Putamen (tissue), 1 donor: ENCODE data around the gene ATP7B.
"Not testable (repeated sequence)": the region's sequence is repeated elsewhere in the genome, so short reads cannot be mapped to it uniquely, and the experiment has no call there.

ENCODE experiments used
- DNase-seq: peaks from one replicate; pipeline ENCODE4 v3.0.0-alpha.2; 2016; ENCODE audit warnings: low spot score

Gene ATP7B

DNA sequence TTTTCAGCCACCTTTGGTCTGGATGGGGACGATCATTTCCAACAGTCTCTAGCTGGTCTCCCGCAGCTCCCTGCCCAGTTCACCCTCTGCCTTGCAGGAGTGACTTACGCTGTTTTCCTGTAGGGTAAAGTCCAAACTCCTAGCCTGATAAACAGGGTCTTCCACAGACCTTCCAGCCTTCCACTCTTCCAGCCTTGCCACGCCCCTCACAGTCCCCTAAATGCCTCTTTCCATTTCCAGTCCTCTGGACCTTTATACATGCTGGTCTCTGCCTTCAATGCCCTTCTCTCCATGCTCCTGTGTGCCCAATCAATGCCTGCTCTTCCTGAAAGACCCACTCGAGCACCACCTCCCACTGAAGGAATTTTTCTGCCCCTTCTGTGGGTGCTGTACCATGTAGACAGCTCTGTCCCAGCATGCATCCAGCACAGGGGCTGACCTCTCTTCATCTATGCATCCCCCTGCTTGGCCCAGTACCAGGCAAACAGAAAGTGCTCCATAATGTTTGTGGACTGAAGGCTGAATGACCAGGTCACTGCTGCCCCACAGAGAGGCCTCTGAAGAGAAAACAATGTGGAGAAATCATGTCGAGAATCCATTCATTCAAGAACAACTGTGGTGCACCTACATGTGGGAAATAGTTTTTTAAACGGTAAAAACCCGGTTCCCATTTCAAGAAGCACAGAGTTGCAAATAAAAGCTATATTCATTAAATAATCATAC is 4.6 kb downstream of the ATP7B start:
- DNase-seq = no peak

DNA sequence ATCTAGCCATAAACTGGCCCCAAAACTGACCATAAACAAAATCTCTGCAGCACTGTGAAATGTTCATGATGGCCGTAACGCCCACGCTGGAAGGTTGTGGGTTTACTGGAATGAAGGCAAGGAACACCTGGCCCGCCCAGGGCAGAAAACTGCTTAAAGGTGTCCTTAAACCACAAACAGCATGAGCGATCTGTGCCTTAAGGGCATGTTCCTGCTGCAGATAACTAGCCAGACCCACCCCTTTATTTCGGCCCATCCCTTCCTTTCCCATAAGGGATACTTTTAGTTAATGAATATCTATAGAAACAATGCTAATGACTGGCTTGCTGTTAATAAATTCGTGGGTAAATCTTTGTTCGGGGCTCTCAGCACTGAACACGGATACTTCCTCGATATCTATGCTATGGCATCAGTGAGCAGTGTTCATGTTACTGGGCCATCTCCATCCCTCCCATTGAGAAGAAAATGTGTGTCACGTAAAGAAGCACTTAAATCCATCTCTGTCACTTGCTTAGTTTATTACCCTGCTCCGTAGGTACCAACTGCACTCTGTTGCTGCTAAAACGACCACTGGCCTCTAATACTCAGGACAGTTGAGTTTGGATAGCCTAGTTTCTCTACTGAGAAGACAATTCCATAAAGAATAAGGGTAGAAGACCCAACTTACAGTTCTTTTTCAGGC is 5.3 kb downstream of the ATP7B start:
- DNase-seq = no peak

GRCh38 chr13:52004511-52005170 is 6.6 kb downstream of the ATP7B start:
- DNase-seq = no peak

DNA sequence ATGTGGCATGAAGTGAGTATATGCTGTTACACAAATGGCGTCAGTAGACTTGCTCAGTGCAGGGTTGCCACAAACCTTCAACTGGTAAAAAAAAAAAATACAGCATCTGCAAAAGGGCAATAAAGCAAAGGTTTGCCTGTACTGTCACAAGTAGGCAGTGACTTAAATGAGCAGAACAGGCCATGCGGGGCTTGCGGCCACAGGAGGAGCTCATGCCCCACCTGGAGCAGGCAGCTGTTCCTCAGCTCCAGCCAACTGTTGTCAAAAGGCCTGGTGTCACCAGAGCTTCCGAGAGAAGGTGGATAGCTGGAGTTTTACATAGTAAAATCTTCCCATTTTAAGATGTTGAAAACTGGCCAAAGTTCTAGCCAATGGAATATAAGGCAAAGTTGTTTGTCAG is 7.7 kb downstream of the ATP7B start:
- DNase-seq = no peak

DNA sequence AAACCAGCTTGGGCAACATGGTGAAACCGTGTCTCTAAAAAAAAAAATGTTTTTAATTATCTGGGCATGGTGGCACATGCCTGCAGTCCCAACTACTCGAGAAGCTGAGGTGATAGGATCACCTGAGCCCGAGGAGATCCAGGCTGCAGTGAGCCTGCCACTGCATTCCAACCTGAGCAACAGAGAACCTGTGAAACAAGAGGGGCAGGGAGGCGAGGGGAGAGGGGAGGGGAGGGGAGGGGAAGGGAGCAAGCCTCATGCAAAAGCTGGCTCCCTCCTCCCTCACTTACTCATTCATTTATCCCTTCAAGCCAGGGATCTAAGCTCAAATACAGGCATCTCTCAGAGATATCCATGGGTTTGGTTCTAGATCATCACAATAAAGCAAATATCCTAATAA is 8.9 kb downstream of the ATP7B start:
- DNase-seq = no peak

- DNase-seq = no peak
These were observed 10.0 kb downstream of the ATP7B start for GRCh38 chr13:52001120-52001731.

DNA sequence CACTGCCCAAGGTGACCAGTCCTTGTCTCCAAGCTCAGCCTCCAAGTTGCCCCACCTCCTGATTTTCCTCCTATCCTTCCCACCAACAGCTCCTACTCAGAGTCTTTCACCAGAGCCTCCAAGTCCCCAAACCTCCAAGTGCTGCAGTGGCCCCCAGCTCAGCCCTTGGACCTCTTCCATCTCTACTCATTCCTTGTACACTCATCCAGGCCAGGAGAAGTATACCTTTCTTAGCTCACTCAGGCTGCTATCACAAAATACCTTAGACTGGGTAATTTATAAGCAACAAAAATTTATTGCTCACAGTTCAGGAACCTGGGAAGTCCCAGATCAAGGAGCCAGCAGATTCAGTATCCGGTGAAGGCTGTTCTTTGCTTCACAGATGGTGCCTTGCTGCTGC is 11.3 kb downstream of the ATP7B start:
- no peak for DNase-seq

DNA sequence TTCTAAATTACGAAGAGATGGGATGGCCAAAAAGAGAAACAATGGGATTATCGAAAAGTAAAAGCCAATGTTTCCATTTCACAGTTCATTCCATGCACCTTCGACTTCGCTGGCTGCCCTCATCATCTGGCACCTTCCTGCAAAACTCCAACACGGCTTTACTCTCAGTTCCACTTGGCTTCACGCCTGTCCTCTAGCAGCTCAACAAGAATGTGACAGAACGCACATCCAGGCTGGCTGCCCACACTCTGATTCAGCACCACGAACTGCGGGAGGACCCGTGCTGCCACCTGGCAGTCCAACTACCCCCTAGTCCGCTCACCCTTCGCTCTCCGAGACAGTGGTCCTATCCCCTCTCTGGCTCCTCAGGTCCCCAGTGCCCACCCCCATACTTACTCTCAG is 11.7 kb downstream of the ATP7B start:
- DNase-seq = no peak

GRCh38 chr13:51998723-51999509 is 12.3 kb downstream of the ATP7B start:
- DNase-seq = no peak

DNA sequence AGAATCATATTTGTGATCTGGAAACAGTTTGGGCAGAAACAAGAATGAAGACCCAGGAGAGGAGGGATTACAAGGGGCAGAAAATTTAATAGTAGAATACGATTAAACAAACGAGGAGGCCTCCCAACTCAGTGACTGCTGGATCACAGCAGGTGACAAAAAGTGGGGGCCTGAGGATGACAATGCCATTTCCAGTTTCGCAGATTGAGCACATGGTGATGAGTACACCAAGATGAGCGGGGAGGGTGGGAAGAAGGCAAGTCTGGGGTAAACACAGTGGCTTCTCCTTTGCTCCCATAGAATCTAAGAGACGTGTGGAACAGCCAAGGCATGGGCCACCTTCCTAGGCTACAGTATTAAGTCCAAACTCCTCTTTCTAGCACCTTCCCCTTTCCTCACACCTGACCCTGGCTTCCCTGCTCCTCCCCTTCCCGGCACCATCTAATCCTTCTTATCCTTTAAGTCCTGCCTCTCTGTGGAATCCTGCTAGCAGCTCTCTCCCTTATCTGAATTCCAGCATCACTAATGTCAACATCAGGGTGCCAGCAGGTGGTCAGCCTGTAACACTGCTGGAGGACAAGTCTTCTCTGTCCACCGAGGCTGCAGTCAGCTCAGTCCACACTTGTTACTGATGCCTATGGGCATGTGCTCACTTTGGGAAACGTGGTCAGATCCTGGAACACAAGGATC is 13.5 kb downstream of the ATP7B start:
- DNase-seq = no peak

DNA sequence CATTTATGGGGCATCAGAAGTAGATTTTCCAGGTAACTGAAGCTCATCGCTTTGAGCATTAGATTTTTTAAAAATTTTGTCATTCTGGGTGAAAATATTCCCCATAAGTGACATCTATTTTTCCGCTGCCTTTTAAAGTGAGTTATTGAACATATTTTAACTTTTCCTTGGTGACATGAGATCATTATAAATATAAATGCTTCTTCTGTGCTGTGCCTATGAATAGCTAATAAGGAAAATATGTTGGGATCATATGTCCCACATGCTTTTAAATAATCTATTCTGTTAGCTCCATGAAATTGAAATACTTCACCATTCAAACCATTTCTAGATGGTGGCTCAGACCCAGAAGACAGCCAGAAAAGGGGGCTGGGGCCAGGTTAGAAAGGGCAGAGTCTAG is 14.1 kb downstream of the ATP7B start:
- DNase-seq = no peak

DNA sequence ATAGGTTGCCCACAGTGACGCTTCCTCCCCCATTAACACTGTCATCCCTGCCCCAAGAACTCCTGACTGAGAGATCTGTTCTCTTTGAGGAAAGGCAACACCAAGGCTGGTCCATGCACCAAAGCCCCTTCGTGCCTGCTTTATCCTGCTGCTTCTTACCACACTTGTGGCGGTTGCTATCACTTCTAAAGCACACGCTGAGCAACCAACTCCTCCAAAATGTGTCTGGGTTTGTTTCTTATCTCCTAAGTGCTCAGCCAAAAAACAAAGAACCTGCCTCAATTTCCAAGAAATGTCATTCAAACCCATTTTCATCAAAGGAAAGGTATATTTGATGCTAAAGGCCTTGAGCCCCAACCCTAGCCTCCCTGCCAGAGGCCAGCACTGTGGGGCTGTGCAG is 14.6 kb downstream of the ATP7B start:
- no peak for DNase-seq

GRCh38 chr13:51995677-51996551 is 15.3 kb downstream of the ATP7B start:
- no peak for DNase-seq

DNA sequence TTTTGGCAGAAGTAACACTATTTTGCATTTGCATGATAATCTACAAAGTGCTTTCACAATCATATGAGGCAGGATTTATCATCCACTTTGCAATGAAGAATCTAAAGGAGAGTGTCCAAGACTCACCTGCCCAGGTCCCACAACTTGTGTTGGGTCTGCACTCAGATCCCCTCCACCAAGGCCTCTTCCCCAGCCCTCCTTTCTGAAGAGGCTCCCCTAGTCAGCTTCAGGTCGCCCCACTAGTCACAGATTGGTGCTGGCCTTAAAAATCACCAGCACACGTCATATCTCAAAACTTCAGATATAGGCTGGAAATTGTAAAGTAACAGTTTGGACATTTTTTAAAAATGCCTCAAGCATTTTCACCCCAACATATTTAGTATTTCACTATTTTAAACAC is 17.5 kb downstream of the ATP7B start:
- no peak for DNase-seq

DNA sequence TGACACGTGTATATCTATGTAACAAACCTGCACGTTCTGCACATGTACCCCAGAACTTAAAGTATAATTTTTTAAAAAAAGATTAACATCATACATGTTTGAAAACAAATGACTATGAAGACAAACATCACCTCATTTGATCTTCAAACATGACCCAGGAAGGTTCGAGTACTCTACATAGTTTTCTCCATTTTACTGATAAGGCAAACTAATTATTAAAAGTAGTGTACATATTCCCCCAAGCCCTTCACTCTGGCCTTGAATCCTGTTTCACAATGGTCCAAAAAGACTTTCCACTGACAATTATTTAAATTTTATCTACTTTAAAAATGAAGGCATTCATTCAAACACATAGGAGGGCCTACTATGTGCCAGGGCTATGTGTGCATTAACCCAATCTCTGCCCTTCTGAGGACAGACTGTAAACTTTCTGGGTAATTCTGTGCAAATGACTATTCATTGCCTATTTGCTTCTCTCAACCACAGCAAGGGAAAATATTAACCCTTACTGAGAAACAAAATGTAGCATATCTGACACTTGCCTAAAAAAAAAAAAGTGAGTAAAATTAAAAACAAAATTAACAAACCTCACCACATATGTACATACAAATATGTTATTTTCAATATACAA is 22.1 kb downstream of the ATP7B start:
- DNase-seq = no peak

- DNase-seq = not testable (repeated sequence)
These were observed 26.3 kb downstream of the ATP7B start for GRCh38 chr13:51984904-51985303.

GRCh38 chr13:51983292-51983691 is 28.0 kb downstream of the ATP7B start:
- not testable (repeated sequence) for DNase-seq

GRCh38 chr13:51981355-51981754 is 29.9 kb downstream of the ATP7B start:
- DNase-seq = no peak

GRCh38 chr13:51980908-51981307 is 30.3 kb downstream of the ATP7B start:
- DNase-seq = no peak
